ENCODE measurements around the gene CCDC47.

Gene CCDC47

GRCh38 chr17:63783522-63783921 lies 10.1 kb upstream of the CCDC47 start:
- DNase-seq = no peak

GRCh38 chr17:63780928-63781327 lies 7.5 kb upstream of the CCDC47 start:
- no peak for DNase-seq

- no peak for DNase-seq
These were observed 7.1 kb upstream of the CCDC47 start for GRCh38 chr17:63780507-63780906.

GRCh38 chr17:63775420-63775819 lies 2.0 kb upstream of the CCDC47 start:
- no peak for DNase-seq

- peak in 1 of 2 donors; percentile 17 for DNase-seq
These were observed 1.5 kb upstream of the CCDC47 start for GRCh38 chr17:63774969-63775265.

GRCh38 chr17:63774141-63774968 lies 958 bp upstream of the CCDC47 start, which contains the start of gene DDX42:
Gene DDX42, plus strand, starts transcription at chr17:63774170. Its CDS starts 12,880 bp downstream, at chr17:63787050.
- no peak for DNase-seq

- no peak for DNase-seq
These were observed 561 bp downstream of the CCDC47 start for GRCh38 chr17:63772801-63773271.

DNA sequence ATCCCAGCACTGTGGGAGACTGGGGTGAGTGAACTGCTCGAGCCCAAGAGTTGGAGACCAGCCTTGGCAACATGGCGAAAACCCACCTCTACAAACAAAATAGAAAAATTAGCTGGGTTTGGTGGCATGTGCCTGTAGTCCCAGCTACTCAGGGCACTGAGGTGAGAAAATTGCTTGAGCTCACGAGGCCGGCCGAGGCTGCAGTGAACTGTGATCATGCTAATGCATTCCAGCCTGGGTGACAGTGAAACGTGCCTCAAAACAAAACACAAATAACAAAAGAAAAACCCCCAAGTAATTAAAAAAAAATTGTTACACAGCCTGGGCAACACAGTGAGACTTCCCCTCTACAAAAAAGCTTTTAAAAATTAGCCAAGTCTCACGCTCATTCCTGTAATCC lies 5.0 kb downstream of the CCDC47 start:
- DNase-seq = no peak

GRCh38 chr17:63766754-63767153 lies 6.6 kb downstream of the CCDC47 start:
- DNase-seq = no peak

GRCh38 chr17:63764716-63765115 lies 8.7 kb downstream of the CCDC47 start:
- DNase-seq = no peak

DNA sequence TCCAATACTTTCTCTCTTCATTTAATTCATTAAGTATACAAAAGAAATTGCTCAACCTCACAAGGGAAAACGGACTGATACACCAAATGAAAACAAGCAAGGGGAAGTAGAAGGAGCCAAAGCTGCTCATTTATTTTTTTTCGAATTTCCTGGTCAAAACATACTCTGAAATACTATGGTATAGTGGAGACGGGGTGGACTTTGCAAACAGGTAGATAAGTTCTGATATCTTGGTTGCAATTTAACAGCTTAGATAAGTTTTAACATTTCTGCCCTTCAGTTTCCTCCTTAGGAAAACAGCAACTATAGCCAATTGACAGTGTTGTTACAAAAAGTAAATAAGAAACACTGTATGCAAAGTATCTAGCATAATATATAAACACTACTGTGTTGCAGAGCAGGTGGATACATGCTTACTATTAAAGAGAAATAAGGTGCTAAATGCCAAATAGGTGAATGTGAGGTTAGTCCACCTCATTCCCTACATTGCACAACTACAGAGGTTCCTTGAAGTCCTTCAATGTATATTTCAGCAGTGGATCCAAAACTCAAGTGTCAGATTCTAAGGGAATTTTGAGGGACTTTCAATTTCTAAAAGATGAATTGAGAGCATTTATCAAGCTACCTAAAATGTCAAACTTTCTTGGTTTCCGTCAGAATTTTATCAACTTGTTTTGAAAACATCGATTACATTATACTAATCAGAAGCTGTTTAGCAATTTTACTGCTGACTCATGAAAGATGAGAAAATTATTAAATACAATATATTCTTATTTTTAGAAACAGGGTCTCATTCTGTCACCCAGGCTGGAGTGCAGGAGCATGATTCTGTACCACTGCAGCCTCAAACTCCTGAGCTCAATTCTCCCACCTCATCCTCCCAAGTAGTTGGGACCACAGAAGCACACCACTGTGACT lies 11.0 kb downstream of the CCDC47 start:
- no peak for DNase-seq

DNA sequence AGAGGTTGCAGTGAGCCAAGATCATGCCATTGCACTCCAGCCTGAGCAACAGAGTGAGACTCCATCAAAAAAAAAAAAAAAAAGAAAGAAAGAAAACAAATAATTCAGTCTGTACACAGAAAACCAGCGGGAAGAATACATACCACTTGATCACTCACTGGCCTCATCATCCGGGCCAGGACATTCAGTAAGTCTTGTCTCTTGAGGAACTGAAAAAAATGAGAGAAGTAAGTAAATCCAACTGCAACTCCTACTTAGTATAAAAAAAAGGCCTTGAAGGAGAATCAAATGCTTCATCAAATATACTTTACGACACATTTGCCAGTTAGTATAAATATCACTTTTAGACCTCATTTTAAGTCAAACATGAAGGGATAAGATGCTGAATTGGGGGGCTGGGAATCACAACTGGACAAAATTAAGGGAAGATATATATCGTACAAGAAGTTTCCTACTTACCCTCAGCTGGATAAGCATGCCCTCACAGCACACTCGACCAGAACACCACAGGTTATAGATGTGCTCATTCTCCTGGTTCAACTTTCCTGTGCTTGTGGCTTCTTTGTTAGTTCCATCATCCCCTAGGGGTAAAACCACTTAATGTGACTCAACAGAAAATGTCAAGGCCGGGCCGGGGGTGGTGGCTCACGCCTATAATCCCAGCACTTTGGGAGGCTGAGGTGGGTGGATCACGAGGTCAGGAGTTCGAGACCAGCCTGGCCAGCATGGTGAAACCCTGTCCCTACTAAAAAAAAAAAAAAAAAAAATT lies 12.4 kb downstream of the CCDC47 start:
- no peak for DNase-seq

DNA sequence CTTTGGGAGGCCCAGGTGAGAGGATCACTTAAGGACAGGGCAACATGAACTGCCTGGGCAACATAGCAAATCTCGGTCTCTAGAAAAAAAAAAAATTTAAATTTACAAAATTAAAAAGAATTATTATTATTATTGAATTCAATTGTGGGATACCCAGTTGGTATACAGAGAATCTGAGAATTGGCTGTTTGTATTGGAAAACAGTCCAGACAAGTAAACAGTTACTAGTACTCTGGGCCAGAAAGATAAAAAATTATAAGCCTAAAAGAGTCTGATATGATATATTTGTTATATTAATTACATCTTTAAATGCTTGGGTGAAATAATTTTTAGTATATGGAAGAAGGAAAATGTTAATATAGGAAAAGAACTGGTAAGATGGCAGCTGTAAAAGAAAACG lies 15.0 kb downstream of the CCDC47 start:
- no peak for DNase-seq

- no peak for DNase-seq
These were observed 19.4 kb downstream of the CCDC47 start for GRCh38 chr17:63754046-63754445.

DNA sequence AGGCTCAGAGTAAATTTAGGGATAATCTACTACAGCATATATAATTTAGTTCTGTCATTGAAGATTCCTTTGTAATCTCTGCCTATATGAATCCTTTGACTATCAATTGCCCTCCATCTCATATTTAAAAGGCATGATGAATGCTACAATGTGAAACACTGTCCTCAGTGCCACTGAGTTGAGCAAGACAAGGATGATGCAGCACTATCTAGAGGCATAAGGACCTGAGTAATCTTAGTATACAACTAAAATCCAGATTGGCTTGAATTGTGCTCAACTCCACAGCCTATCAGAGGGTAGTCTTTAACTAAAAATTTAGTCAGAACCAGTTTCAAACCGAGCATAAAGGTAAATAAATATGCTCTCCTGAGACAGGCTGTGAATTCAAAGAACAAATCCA lies 20.2 kb downstream of the CCDC47 start:
- DNase-seq = no peak

DNA sequence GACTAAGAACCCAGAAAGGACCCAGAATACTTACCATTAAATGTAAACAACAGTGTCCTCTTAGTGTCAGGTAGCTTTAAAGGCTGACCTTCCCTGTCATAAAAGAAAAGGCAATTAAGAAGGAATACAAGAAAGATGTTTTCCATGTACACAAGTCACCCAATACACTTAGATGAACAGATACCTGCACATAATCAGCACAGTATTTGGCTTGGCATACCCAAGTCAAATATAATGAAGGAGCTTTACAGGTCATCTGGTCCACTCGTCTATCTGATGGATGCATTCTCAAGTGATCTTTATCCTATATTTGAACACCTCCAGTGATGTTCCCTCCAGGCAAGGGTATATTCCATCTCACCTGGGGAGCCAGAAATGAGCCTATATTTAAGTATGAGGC lies 20.7 kb downstream of the CCDC47 start:
- no peak for DNase-seq

DNA sequence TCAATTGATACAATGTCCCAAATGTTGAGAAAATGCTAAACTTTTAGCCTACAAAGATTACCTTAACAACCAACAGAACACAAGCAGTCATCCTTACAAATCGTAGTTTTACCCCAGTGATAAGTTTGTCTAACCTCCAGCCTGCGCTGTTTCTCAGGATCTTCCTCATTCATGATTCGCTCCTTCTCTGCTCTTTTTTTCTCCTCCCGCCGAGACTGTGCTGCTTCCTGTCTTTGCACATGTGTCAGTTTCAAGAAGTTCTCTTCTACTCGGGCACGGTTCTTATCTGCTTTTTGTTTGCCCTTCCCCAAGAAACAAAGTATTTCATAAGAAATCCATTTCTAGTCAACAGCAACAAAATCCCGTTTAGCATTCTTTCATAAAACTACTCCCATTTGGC lies 21.6 kb downstream of the CCDC47 start:
- peak; percentile 21 for DNase-seq

- DNase-seq = peak; percentile 98 to 99
These were observed 31.8 kb downstream of the CCDC47 start, which contains the start of gene STRADA for GRCh38 chr17:63741408-63742173. Gene STRADA, minus strand, starts transcription at chr17:63741799. Its CDS starts 13,430 bp downstream, at chr17:63728369.

GRCh38 chr17:63741143-63741407 lies 32.3 kb downstream of the CCDC47 start:
- no peak for DNase-seq

GRCh38 chr17:63740464-63741142 lies 32.8 kb downstream of the CCDC47 start:
- DNase-seq = no peak

DNA sequence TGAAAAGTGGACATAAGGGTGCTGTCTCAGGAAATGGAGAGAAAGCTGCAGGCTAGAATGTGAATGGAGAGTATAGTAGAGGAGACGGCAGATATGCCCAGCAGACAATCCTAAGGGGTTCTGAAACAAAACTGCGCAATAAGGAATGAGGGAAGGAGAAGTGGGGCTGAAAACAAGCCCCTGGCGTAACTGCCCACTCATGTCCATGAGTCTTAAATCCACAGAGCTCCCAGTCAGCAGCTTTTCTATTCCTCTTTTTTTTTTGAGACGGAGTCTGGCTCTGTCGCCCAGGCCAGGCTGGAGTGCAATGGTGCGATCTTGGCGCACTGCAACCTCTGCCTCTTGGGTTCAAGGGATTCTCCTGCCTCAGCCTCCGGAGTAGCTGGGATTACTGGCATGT lies 37.7 kb downstream of the CCDC47 start:
- no peak for DNase-seq

GRCh38 chr17:63722403-63722802 lies 51.0 kb downstream of the CCDC47 start:
- DNase-seq = no peak

All from CD4-positive, alpha-beta T cell treated with Interleukin-1 beta for 1 hour (primary cell).